ENCODE data around the gene TRIM66.

TRIM66 gene, protein sequence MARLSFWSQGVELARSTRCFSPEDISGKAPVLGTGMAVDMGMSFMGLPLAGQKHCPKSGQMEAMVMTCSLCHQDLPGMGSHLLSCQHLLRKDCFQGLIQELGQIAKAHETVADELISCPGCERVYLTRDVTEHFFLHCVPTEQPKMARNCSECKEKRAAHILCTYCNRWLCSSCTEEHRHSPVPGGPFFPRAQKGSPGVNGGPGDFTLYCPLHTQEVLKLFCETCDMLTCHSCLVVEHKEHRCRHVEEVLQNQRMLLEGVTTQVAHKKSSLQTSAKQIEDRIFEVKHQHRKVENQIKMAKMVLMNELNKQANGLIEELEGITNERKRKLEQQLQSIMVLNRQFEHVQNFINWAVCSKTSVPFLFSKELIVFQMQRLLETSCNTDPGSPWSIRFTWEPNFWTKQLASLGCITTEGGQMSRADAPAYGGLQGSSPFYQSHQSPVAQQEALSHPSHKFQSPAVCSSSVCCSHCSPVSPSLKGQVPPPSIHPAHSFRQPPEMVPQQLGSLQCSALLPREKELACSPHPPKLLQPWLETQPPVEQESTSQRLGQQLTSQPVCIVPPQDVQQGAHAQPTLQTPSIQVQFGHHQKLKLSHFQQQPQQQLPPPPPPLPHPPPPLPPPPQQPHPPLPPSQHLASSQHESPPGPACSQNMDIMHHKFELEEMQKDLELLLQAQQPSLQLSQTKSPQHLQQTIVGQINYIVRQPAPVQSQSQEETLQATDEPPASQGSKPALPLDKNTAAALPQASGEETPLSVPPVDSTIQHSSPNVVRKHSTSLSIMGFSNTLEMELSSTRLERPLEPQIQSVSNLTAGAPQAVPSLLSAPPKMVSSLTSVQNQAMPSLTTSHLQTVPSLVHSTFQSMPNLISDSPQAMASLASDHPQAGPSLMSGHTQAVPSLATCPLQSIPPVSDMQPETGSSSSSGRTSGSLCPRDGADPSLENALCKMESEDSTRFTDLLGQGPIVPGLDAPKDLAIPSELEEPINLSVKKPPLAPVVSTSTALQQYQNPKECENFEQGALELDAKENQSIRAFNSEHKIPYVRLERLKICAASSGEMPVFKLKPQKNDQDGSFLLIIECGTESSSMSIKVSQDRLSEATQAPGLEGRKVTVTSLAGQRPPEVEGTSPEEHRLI (N-terminal part only)

DNA sequence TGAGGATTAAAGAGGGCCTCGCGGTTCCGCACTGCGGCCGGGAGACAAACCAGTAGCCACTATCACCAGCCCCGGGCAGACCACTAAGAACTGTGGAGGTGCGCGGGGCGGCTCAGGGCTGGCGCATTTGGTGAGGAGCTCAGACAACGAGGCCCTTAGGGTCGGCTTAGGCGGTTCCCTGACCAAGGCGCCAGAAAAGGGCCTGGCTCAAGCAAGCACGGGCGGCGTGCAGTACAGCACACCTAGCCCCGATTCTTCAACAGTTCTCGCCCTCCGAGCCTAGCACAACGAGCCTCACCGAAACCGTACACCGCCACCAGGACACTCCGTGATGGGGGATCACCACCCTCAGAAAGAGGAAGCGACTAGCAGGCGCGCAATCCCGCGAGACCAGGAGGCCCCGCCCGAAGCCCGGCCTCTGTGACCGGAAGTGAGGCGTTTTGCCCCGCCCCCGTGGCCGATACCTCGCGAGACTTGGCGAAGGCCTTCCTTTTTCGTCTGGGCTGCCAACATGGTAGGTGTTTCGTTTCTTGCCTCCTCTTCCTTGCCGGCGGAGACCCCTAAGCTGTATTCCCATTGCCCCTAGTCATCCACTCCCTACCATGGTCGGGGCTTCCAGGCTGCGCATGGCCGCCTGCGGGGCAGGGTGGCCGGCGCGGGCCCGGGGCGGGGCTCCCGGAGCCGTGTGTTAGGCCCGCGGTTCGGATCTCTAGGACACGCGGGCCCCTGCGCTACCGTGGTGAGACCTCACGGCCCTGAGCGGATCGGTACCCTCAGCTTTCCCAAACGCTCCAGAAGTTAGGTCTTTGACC lies at the start of gene TRIM66, which contains the start of gene RPL27A:
Gene TRIM66, minus strand, starts transcription at position 363 of the 812 bp plus-strand sequence. CDS start 10,391 bp downstream, outside the sequence.
Gene RPL27A, plus strand, starts transcription at position 490 of the 812 bp plus-strand sequence. Its CDS starts 22 bp downstream, at position 512.
- peak; percentile 96 to 99 (median 98) for DNase-seq (ENCODE audit: low read depth in 3 of 3)

DNA sequence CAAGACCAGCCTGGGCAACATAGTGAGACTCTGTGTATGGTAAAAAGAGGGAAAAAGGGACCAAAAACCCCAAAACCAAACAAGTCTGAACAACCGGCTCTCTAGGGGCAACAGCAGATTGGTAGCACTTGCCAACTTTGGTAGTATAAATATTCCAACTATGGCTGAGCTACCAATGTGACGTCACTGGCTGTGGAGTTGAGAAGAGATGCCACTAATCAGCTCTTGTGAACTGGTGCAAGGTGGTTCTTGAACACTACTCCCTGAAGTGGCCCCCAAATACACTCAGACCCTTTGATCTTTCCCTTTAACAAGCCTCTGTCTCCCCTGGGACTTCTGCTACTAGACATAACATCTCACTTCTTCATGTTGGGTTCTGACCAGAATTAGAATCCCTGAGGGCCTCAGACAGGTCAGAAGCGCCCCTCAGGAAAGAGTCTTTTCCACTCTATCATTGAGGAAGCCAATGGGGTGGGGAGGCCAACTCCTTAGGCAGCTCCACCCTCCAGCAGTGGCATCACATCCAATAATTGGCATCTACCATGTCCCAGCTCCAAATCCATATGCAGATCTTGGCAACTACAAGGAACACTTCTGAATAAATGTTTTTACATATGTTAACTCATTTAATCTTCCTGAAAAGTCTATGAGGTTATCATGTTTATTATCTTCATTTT lies 49.3 kb upstream of the TRIM66 start:
- DNase-seq (ENCODE audit: low read depth in 3 of 3), result no peak

DNA sequence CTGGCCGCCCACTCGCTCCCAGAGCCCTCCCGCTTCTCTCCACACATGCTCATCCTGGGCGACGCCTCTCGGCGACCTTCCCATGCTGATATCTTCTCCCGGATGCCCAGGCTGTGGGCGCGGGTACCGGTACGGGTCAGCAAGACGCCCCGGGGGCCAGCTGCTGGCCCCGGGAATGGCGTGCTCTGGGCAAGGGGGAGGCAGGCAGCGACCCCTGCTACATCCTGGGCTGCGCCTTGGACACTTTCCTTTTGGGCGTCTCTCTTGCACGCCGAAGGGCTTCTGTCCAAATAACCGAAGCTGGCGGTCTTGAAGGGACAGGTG lies 48.2 kb upstream of the TRIM66 start:
- DNase-seq (ENCODE audit: low read depth in 3 of 3), result no peak

DNA sequence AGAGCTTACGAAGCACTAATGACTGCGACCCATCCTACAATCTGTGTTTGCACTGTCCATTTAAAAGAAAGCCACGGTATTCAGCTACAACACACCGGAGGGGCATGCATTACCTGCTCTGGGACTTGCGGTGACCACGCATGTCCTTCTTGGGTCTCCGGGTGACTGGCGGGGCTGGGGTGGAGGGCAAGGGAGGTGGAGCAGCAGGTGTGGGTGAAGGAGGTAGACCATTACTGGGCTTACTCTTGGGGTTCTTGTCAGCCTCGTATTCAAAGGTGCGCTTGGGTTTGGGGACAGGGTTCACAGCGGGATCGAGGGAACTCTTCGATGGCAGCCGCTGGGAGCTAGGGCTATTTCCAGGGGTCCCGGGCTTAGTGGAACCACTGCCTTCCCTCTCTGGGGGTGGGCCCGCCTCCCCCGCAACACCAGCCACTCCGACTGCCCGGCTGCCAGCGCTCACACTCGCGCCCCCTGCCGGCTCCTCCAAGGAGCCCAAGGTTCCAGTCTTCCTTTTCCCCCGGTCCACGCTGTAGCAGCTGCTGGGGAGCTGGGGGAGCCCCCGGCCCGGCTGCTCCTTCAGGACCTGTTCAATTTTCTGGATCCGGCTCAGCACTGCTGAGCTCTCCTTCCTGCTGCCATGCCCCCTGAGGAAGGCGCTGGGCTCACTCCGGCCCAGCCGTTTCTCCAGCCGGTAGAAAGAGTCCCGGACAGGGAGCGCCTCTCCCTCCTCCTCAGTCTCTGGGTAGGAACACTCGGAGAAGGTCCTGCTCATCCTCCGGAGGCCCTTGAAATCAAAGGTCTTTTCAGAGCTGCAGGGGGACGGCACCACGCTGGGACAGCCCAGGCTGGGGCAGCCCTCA lies 47.6 kb upstream of the TRIM66 start:
- DNase-seq (ENCODE audit: low read depth in 3 of 3), result no peak

DNA sequence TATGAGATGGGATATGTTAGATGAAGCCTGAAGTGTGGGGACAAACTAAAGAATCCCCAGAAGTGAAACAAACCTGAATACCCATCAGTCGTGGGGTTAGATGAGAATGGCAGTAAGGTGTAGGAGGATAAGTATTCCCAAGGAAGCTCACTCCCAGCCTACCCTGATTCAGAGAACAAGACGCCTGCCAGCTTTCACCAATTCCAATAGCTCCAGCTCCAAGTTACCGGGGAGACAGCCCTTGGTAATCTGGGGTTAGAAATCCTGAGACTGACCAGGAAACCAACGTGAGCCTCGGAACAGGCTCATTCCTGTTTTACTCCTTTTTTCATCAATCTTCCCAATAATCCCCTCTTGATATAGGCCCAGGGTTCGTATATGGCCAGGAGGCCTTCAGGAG lies 46.6 kb upstream of the TRIM66 start:
- DNase-seq (ENCODE audit: low read depth in 3 of 3), result no peak

DNA sequence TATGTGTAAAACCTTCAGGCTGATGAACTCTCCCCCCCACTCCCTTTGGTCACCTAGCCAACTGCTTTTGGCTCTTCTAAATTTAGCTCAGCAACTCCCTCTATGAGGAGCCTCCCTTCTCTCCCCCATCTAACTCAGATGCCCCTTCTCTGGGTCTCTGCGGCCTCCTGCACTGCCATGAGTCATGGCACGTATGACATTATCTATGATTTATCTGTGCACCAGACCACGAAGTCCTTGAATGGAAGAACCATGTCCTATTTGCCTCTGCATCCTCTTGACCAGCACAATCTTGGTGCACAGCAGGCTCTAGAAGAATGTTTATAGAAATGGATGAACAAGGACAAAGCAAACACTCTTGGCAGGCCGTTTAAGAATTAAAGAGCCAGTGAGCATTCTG lies 46.1 kb upstream of the TRIM66 start:
- no peak for DNase-seq (ENCODE audit: low read depth in 3 of 3)

DNA sequence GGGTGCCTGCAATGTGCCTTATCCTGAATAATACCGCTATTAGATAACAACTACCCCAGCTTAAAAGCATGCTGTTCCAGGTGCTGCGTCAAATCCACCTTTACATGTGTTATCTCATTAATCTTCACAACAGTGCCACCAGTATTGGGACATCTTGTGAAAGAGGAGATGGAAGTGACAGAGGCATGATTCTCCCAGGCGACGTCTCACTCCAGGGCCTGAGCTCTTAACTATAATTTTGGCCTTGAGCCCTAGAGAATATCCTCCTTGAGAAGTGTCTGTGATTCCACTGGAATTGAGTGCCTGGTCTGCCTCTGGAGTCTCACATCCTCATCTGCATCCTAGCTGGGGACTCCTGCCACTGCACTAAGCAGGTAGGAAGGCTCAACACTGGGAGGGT lies 43.9 kb upstream of the TRIM66 start:
- no peak for DNase-seq (ENCODE audit: low read depth in 3 of 3)

DNA sequence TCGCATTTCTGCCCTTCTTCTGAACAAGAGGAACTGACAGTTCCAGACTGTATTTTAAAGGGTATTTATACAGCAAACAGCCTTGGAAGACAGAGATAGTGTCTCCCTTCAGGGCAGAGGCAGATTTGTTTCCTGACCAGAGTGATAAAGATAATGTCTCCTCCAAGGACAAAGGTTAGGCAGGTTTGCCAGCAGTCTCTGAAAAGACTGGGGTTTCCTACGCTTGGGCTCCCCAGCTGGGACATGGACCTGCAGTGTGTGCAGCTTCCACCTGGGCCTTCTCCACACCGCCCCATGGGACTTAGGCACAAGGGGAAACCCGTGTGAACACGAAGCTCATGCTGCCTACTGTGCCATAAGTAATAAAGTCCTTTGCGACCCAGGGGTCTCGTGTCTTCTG lies 42.2 kb upstream of the TRIM66 start:
- no peak for DNase-seq (ENCODE audit: low read depth in 3 of 3)

DNA sequence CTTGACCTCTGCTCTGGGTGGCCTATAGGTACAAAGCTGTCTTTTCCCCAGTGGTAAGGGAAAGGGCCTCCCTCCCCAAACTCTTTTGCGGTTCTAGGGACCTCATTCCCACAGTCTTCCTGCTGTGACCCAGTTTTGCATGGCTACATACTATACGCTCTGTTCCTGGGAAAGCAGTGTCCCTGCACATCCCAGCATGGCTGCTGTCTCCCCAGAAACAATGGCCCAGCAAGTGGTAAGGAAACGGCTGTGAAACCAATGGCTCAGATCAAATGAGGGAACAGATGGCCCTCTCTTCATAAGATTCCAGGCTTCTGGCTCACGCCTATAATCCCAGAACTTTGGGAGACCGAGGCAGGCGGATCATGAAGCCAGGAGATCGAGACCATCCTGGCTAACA lies 41.2 kb upstream of the TRIM66 start:
- DNase-seq (ENCODE audit: low read depth in 3 of 3), result no peak

DNA sequence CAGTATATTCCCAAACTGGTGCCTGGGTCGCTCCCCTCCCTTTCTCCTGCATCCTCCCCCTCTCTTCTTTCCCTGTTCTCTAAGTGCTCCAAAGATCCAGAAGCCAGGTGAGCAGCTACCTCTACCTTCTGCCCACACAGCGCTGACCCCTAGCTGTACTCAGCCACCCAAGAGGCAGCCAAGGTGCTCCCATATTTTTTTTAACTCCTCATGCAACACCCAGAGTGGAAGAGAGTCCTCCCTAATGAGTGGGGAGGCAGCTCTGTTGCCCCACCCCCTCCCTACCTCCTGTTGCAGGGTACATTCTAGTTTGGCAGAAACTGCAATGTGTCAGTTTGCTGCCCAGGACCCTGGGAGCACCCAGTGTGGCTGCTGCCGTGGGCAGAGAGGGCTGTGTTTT lies 40.3 kb upstream of the TRIM66 start:
- DNase-seq (ENCODE audit: low read depth in 3 of 3), result no peak

DNA sequence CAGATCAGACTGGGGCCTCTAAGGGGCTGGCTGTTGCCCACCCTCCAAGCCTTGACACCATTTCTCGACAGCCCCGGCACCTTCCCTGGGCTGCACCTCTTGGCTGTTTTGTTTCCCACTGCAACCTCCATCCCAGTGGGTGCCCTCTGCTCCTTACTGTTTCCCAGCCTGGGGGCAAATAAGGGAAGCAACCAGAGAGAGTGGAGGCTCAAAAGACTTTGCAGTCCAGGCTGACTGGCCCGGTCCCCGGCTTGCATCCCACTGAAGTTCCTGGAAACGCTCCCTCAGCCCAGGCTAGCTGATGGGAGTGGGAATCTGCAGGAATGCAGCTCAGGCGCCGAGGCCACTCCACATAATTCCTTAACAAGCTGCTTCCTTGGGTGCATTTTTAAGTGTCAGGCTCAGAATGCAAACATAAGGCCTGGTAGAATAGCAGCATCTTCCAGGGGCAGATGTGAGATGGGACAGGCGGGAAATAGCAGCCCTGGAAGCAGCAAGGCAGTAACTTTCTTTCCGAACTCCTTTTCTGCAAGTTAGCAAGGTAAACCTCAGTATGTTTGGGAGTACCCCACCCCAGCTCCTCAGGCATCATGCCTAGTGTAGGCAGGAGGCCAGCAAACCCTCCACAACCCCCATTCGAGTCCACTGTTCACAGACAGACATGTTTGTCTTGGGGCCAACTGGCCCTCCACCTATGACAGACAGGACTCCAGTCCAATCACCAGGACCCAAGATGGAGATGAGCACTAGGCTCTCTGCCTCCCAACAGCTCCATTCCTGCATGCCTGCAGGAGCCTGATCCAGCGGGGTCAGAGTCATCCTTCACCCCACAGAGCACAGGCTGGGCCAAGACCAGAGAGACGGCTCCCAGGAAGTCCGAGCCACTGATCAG lies 39.4 kb upstream of the TRIM66 start:
- no peak for DNase-seq (ENCODE audit: low read depth in 3 of 3)

DNA sequence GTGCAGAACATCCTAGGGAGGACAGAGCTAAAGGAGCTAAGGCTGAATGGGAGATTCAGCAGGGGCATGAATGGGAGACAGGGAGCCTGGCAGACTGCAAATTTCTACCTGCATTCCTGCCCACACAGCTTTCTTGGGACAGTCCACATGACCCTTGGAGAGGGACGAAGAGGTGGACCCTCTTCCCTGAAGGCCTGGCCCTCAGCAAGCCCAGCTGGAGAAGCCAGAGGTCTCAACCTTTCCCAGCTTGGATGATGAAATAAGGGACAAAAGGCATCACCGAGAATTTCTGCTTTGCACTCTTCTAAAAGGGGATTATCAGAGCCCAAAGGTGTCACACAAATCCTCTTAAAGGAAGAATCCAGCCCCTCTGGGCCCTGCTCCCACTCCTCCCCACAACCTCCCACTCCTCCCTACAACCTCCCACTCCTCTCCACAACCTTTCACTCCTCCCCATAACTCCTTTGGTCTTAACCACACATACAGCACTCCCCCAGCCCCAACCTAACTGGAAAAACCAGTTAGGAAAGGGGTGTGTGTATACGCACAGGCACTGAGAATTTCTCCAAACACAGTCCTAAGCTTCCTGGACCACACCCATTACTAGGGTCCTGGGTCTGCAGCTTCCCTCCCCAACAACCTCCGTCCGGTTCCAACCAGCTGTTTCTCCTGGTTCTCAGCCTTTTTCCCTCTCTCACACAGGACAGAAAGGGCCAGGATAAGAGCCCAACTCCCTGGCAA lies 38.6 kb upstream of the TRIM66 start:
- DNase-seq (ENCODE audit: low read depth in 3 of 3), result no peak

DNA sequence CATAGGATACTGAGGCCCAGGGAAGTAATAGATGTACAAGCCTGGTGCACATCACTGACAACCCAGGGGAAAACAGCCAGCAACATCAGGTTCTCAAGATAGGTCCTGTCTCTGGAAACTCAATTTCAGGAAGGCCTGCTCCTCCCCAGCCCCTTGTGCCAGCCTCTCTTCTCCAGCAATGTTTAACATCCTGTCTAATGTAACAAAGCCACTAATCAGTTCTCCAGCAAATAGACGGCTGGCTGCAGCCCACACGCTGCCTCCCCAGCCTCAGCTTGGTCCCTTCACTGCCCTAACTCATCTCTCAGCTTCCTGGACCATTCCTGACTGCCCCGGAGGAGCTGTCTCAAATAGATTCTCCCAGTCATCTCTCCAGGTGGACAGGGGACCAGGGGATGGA lies 37.9 kb upstream of the TRIM66 start:
- no peak for DNase-seq (ENCODE audit: low read depth in 3 of 3)

DNA sequence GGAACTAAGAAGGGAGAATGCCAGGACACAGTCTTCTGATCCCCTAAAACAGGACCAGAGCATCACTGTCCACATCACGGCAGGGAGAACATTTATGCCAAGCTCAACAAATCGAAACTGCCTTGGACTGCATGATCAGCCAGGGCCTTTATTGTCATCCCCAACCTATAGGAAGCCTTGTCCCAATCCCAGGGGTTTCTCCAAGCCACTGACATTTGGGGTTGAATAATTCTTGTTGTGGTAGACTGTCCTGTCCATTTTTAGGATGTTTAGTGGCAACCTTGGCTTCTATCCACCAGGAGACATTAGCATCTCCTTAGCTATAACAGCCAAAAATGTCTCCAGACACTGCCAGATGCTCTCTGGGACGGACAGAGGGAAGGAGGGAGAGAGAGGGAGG lies 37.3 kb upstream of the TRIM66 start:
- DNase-seq (ENCODE audit: low read depth in 3 of 3), result no peak

DNA sequence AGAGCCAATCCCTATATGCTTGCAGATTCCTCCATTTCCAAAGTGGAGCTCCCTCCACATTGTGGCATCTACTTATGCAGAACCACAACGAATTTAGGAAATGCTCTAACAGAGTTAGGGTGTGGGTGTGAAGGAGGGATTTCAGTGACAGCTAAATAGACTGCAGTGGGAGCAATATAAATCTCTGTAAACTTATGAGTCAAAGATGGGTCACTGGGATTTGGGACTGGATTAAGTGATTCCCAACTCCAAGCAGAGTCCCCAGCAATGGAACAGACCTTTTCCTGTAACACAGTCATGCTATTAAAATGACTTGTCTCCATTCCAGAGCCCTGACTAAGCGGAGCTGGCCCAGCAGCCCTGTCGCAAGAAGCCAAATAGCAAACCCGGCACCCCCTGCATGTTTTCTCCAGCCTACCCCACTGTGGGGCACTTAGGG lies 36.8 kb upstream of the TRIM66 start:
- DNase-seq (ENCODE audit: low read depth in 3 of 3), result no peak

DNA sequence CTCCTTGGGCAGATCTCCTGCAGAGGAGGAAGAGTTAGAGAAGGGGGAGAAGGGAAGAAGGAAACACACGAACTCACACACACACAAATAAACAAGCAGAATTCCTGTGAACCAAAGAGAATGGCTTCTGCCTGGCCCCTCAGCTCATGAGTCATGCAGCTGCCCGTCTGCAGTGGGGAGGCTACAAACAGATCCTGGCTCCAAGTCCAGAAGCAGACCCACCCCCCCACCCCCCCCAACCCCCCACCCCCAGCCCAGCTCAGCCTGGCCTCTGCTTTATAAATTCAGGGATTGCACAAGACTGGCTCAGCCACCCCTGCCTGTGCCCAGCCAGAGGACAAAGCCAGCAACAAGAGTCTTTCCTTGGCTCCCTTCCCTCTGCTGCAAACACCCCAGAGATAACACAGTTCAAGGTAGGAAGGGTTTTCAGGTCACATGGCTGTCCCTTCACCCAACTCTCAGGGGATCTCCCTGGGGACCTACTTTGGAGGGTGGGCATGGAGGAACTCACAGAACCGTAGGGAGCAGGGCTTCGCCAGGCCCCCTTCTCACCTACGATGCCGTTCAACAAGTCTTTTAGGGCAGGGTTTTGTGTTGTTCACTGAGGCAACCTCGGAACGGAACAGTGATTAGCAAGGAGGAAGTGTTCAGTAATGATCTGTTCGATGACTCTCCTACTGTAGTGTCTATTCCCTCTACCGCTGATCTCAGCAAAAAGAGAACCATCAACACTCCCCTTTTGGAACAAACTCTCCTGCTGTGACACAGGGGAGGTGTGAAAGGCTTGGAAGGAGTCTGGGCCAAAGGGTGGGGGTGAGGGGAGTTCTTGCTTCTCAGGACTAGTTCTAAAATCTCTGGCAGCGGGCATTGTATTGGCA lies 35.6 kb upstream of the TRIM66 start:
- no peak for DNase-seq (ENCODE audit: low read depth in 3 of 3)

DNA sequence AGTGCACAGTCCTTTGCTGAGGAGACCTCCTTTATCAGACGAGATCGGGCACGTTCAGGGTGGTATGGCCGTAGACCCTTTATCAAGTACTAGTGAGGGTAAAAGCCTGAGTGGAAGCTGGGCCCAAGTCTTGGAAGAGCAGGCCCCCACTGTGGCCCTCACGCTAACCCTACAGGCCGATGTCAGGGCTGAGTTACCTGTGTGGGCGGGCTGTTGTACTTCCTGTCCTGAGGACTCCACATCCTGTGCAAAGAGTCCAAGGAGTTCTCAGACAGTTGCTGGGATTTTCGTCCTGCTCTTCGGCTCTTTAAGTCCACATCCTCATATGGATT lies 35.0 kb upstream of the TRIM66 start:
- DNase-seq (ENCODE audit: low read depth in 3 of 3), result no peak
